ENCODE data around the gene RBM27. TPM values are rescaled to one million over a fixed set of nuclear protein-coding genes. Genes with fewer than 3 reads are reported as not detected.

RBM27 gene
- total RNA-seq, 2 donors from 2014 or later, result 14.4 to 17.3 TPM

GRCh38 chr5:146221234-146221633, 17.8 kb downstream of the RBM27 start:
- DNase-seq, result no peak
- H3K9ac ChIP-seq (ENCODE audit: low read depth in 2 of 2, low read length in 2 of 2), result no peak overlapping the region
- no peak for TF ChIP-seq CTCF (IDR thresholded peaks at IDR 0.05)
- no peaks in the 10 kb centered on the region for H3K9me3 ChIP-seq
- H3K4me3 ChIP-seq, result no peak overlapping the region
- H3K36me3 ChIP-seq, result no peaks in the 10 kb centered on the region
- H3K27ac ChIP-seq, result no peak overlapping the region
- no peaks in the 10 kb centered on the region for H3K27me3 ChIP-seq
- intact Hi-C loops (cut with DNase I), result no loop called here
- no peaks in the 10 kb centered on the region for H3K4me1 ChIP-seq

- no peaks in the 10 kb centered on the region for H3K36me3 ChIP-seq
- H3K4me3 ChIP-seq, result no peak overlapping the region
- H3K27me3 ChIP-seq, result no peaks in the 10 kb centered on the region
- intact Hi-C loops (cut with DNase I), result no loop called here
- no peak for DNase-seq
- H3K9me3 ChIP-seq, result no peaks in the 10 kb centered on the region
- no peak for TF ChIP-seq CTCF (IDR thresholded peaks at IDR 0.05)
- H3K27ac ChIP-seq, result no peak overlapping the region
- H3K9ac ChIP-seq (ENCODE audit: low read depth in 2 of 2, low read length in 2 of 2), result no peak overlapping the region
- H3K4me1 ChIP-seq, result no peaks in the 10 kb centered on the region
These were observed 18.6 kb downstream of the RBM27 start for GRCh38 chr5:146222005-146222404.

DNA sequence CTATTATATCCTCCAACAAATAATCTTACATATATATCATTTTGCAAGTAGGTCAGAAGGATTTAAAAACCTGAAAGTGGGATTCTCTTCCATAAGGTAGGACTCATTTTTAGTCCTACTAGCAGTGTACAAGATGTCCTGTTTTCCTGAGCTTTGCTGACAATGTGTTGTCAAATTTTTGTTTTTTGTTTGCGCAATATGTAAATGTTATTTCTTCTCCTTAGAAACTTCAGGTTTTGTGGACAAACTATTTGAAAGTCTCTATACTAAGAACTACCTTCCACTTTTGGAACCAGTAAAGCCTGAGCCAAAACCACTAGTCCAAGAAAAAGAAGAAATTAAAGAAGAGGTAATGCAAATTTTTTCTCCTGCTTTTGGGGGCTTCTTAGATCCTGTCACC, 19.8 kb downstream of the RBM27 start:
- Histone ChIP-seq H3K9ac (ENCODE audit: low read depth in 2 of 2, low read length in 2 of 2) (no peak overlapping the region), H3K4me3 (no peak overlapping the region), H3K27me3 (no peaks in the 10 kb centered on the region), H3K27ac (no peak overlapping the region), H3K9me3 (no peaks in the 10 kb centered on the region), H3K4me1 (no peaks in the 10 kb centered on the region), H3K36me3 (no peaks in the 10 kb centered on the region)
- no peak for DNase-seq
- intact Hi-C loops (cut with DNase I), result no loop called here
- TF ChIP-seq CTCF (IDR thresholded peaks at IDR 0.05), result no peak

DNA sequence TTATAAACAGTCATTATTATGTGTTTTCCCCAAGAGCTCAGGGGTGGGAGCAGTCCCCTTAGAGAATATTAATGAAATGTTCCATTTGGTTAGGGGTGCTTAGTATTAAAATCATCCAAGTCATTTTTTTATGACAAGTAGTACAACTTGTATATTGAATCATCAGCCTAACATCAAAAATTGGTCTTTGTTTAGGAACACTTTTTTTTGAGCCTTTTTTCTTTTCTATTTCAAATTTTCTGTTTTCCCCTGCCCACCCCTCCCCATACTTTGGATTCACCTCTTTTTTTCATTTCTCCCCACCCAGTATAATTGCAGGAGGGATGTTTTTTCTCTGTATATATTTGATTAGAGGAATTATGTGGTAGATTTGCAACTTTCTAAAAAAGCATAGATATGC, 25.8 kb downstream of the RBM27 start:
- Histone ChIP-seq H3K9ac (ENCODE audit: low read depth in 2 of 2, low read length in 2 of 2) (no peak overlapping the region), H3K27ac (no peak overlapping the region), H3K9me3 (no peaks in the 10 kb centered on the region), H3K4me3 (no peak overlapping the region), H3K36me3 (peaks cover 14% of the 10 kb centered on the region), H3K4me1 (no peaks in the 10 kb centered on the region), H3K27me3 (no peaks in the 10 kb centered on the region)
- DNase-seq, result no peak
- intact Hi-C loops (cut with DNase I), result no loop called here
- TF ChIP-seq CTCF (IDR thresholded peaks at IDR 0.05), result no peak

DNA sequence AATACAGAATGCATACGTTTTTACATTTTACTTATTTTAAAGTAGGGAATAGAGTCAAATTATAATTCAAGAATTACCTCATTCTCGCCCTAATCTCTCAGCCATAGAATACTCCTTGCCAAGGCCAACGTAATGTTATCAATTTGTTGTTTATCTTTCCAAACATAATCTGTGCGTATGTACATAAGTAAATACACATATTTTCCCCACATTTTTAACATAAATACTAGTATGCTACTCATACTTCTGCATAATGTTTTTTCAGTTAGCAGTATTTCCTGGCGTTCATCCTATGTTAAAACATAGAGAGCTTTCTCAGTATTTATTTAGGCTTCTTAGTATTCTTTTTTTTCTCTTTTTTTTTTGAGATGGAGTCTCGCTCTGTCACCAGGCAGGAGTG, 28.8 kb downstream of the RBM27 start:
- Histone ChIP-seq H3K27me3 (no peaks in the 10 kb centered on the region), H3K4me3 (no peak overlapping the region), H3K36me3 (peaks cover 14% of the 10 kb centered on the region), H3K9ac (ENCODE audit: low read depth in 2 of 2, low read length in 2 of 2) (no peak overlapping the region), H3K27ac (no peak overlapping the region), H3K4me1 (no peaks in the 10 kb centered on the region), H3K9me3 (no peaks in the 10 kb centered on the region)
- no peak for TF ChIP-seq CTCF (IDR thresholded peaks at IDR 0.05)
- DNase-seq, result no peak
- intact Hi-C loops (cut with DNase I), result no loop called here

GRCh38 chr5:146233441-146233840, 30.0 kb downstream of the RBM27 start:
- no peak for TF ChIP-seq CTCF (IDR thresholded peaks at IDR 0.05)
- no peaks in the 10 kb centered on the region for H3K4me1 ChIP-seq
- H3K27ac ChIP-seq, result no peak overlapping the region
- no peaks in the 10 kb centered on the region for H3K27me3 ChIP-seq
- no peak overlapping the region for H3K4me3 ChIP-seq
- intact Hi-C loops (cut with DNase I), result no loop called here
- no peak for DNase-seq
- no peaks in the 10 kb centered on the region for H3K9me3 ChIP-seq
- H3K36me3 ChIP-seq, result peaks cover 14% of the 10 kb centered on the region
- H3K9ac ChIP-seq (ENCODE audit: low read depth in 2 of 2, low read length in 2 of 2), result no peak overlapping the region
